Medulla oblongata (tissue), 1 donor: ENCODE results near the gene MSH2.

ENCODE experiments used
- DNase-seq: peaks from one replicate; pipeline ENCODE4 v3.0.0-alpha.2; 2015; ENCODE audit errors: extremely low spot score

The MSH2 gene

GRCh38 chr2:47508080-47508479 is 105.1 kb downstream of the MSH2 start:
- DNase-seq, result no peak

GRCh38 chr2:47508641-47509040 is 105.7 kb downstream of the MSH2 start:
- no peak for DNase-seq

GRCh38 chr2:47509250-47509649 is 106.3 kb downstream of the MSH2 start:
- no peak for DNase-seq

GRCh38 chr2:47509821-47510385 is 106.9 kb downstream of the MSH2 start:
- DNase-seq, result no peak

- DNase-seq, result no peak
These were observed 107.8 kb downstream of the MSH2 start for GRCh38 chr2:47510745-47511144.

- DNase-seq, result no peak
These were observed 109.7 kb downstream of the MSH2 start for GRCh38 chr2:47512581-47513083.

GRCh38 chr2:47513981-47514520 is 111.1 kb downstream of the MSH2 start:
- DNase-seq, result peak; percentile 28

- no peak for DNase-seq
These were observed 113.6 kb downstream of the MSH2 start for GRCh38 chr2:47516360-47517104.

GRCh38 chr2:47518497-47519146 is 115.7 kb downstream of the MSH2 start:
- no peak for DNase-seq

GRCh38 chr2:47519147-47519537 is 116.2 kb downstream of the MSH2 start:
- no peak for DNase-seq

GRCh38 chr2:47519604-47520301 is 116.8 kb downstream of the MSH2 start:
- DNase-seq, result no peak

GRCh38 chr2:47520302-47520630 is 117.3 kb downstream of the MSH2 start:
- DNase-seq, result no peak

- peak; percentile 44 for DNase-seq
These were observed 118.1 kb downstream of the MSH2 start for GRCh38 chr2:47520825-47521665.

- DNase-seq, result no peak
These were observed 118.8 kb downstream of the MSH2 start for GRCh38 chr2:47521666-47522285.

- no peak for DNase-seq
These were observed 122.2 kb downstream of the MSH2 start for GRCh38 chr2:47525167-47525566.

GRCh38 chr2:47528455-47528854 is 125.5 kb downstream of the MSH2 start:
- no peak for DNase-seq

GRCh38 chr2:47528874-47529273 is 125.9 kb downstream of the MSH2 start:
- DNase-seq, result no peak

- DNase-seq, result no peak
These were observed 127.3 kb downstream of the MSH2 start for GRCh38 chr2:47530105-47530760.

- no peak for DNase-seq
These were observed 128.6 kb downstream of the MSH2 start for GRCh38 chr2:47531378-47532042.
